HEK293 (cell line): Measurements from ENCODE around the gene TGFB1.

Experiments
- ZNF2 ChIP-seq: fragments of 450-650 bp; formaldehyde crosslinking; IDR thresholded peaks from 2 replicates; pipeline ENCODE4 v1.5.1; 2016; ENCODE audit warnings: missing biosample characterization, missing genetic modification characterization
- ZNF561 ChIP-seq: fragments of 450-650 bp; IDR thresholded peaks from 2 replicates; pipeline ENCODE4 v1.5.1; 2018; ENCODE audit warnings: missing biosample characterization, missing genetic modification characterization, borderline replicate concordance
- ZNF626 ChIP-seq: fragments of 450-650 bp; sonication (Bioruptor Pico); formaldehyde crosslinking; IDR thresholded peaks from 2 replicates; pipeline ENCODE4 v1.5.1; 2018; ENCODE audit warnings: missing biosample characterization, missing genetic modification characterization, inconsistent platforms
- ZNF777 ChIP-seq: fragments of 450-650 bp; formaldehyde crosslinking; IDR thresholded peaks from 2 replicates; pipeline ENCODE4 v1.5.1; 2017; ENCODE audit warnings: missing biosample characterization, missing genetic modification characterization, borderline replicate concordance
- TF ChIP-seq, protein P1 (sequence below): fragments of 450-650 bp; formaldehyde crosslinking; IDR thresholded peaks from 2 replicates; pipeline ENCODE4 v1.5.1; 2016; ENCODE audit warnings: missing biosample characterization, missing genetic modification characterization

DNA sequence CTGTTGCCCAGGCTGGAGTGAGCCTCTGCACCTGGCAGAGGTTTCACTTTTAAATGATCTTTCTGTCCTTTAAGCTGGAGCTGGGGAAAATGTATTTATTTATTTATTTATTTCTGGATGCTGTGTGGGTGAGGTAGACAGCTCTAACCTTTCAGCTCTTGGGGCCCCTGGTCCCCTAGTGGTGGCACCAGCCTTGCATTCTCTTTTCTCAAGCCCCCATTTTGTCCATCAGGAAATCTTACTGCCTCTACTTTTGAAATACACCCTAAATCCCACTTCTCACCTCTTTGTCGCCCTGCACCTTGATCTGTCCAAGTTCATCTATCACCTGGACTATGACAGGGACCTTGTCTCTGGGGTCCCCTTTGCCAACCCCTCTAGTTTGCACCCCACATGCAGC is 12.4 kb upstream of the TGFB1 start:
- TF ChIP-seq ZNF777 (no peak), ZNF626 (tag by site-specific recombination) (no peak), ZNF561 (tag by site-specific recombination) (no peak), ZNF2 (tag by site-specific recombination) (no peak)
- TF ChIP-seq, protein P1, sequence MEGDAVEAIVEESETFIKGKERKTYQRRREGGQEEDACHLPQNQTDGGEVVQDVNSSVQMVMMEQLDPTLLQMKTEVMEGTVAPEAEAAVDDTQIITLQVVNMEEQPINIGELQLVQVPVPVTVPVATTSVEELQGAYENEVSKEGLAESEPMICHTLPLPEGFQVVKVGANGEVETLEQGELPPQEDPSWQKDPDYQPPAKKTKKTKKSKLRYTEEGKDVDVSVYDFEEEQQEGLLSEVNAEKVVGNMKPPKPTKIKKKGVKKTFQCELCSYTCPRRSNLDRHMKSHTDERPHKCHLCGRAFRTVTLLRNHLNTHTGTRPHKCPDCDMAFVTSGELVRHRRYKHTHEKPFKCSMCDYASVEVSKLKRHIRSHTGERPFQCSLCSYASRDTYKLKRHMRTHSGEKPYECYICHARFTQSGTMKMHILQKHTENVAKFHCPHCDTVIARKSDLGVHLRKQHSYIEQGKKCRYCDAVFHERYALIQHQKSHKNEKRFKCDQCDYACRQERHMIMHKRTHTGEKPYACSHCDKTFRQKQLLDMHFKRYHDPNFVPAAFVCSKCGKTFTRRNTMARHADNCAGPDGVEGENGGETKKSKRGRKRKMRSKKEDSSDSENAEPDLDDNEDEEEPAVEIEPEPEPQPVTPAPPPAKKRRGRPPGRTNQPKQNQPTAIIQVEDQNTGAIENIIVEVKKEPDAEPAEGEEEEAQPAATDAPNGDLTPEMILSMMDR: no peak
